Bronchial epithelial cell (primary cell): ENCODE measurements around the gene XPR1. TPM values are rescaled to one million over a fixed set of nuclear protein-coding genes. Genes with fewer than 3 reads are reported as not detected.

Source experiments
- DNase-seq: peaks from one replicate; pipeline ENCODE4 v3.0.0-alpha.2; 2010; ENCODE audit warnings: low read depth
- FAIRE-seq: peaks from 2 replicates; lab custom pipeline; 2011; peaks lifted over from hg19 to GRCh38; lab: Jason Lieb, UNC
- H3K27me3 ChIP-seq: 2 replicates; pipeline ENCODE4 v1.5.1; 2011; ENCODE audit warnings: low read length; ENCODE audit not compliant: control insufficient read depth, insufficient read depth
- H3K36me3 ChIP-seq: 2 replicates; pipeline ENCODE4 v1.5.1; 2011; ENCODE audit warnings: low read length; ENCODE audit not compliant: control insufficient read depth, insufficient read depth
- H3K4me3 ChIP-seq: 2 replicates; pipeline ENCODE4 v1.5.1; 2011; ENCODE audit warnings: mild to moderate bottlenecking, low read depth, low read length, control low read depth
- CTCF ChIP-seq: IDR thresholded peaks from 2 replicates; pipeline ENCODE4 v1.5.1; 2011; ENCODE audit warnings: mild to moderate bottlenecking, moderate library complexity, low read length, control low read depth, inconsistent platforms; ENCODE audit not compliant: insufficient read depth, severe bottlenecking
- total RNA-seq: library from RNA; depleted of rRNA; stranded (reverse); fragments of >200 nt; gene quantifications from 2 replicates; pipeline ENCODE4 v1.2.1, GENCODE V29; 2014

The XPR1 gene
- total RNA-seq, 1 donor from 2014 or later, result 35.0 TPM

DNA sequence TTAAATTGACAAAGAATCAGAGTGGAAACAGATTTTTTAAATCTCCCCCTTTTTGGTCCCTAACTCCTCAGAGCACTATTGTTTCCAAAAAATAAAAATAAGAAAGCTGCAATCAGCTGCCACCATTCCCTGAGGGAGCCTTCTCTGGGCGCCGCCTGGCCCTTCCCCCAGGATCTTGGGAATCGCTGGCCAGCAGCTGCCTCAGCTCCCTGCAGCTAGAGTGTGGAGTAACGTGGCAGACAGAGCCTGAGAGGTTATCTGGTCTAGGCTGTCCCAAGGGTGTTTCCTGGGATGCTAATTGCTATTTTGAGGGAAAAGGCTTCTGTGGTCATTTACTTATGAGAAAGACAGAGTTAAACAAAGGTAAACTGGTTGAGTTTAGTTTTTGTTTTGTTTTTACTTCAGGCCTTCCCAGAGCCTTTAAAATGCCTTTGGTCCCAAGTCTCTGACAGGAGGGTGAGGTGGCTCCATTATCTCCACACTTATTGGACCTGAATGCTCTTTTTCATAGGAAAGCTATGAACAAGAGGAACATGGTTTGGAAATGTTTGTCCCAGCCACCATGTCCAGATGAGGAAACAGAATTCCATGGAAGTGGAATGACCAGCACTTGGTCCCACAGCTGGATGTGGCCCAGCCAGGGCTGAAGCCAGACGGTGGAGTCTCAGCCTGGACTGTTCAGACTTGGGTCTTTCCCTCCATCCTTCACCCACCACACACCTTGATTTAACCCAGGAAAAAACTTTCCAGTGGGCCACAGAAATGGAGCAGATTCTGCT lies 266.8 kb downstream of the XPR1 start:
- no peak for DNase-seq
- no peak for TF ChIP-seq CTCF
- Histone ChIP-seq H3K4me3 (no peak overlapping the region), H3K27me3 (no peaks in the 10 kb centered on the region), H3K36me3 (no peaks in the 10 kb centered on the region)
- FAIRE-seq, result no peak

GRCh38 chr1:180899262-180899661 lies 267.4 kb downstream of the XPR1 start:
- H3K36me3 ChIP-seq, result no peaks in the 10 kb centered on the region
- H3K4me3 ChIP-seq, result no peak overlapping the region
- TF ChIP-seq CTCF, result no peak
- no peaks in the 10 kb centered on the region for H3K27me3 ChIP-seq
- DNase-seq (no peak), FAIRE-seq (no peak)

DNA sequence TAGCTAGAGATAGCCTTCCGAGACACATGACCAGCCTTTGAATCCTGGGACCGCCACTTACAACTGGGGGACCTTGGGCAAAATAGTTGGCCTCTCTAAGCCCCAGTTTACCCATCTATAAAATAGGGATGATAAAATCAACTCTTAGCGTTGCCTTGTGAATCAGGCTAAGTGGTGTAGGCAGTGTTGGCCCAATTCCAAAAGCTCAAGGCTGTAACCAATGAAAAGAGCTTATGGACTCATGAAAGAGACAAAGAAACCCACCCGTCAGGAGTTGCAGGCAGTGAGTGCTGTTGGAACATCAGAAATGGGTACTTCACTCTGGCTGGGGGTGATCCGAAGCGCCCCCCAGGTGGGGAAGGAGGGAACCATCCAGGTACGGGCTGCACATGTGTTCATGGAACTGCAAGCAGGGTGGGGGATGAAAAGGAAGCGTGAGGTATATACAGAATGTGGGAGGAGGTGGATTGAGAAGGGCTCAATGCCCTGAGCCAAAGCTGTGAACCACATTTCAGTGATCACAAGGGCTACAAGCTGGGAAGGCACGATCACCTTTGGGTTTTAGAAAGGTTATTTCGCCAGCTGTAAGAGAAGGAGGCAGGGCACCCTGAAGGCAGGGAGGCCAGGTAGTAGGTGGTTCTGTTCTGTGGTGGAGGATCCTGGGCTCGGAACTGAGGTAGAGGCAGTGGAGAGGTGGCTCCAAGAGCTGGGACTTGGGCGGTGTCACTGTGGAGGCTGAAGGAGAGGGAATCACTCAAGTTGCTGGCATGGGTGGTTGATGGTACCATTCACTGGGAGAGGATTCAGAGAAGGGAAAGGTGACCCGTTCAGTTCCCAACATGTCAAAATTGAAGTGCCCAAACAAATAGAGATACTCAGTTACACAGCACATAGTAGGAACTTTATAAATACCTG lies 269.5 kb downstream of the XPR1 start:
- H3K36me3 ChIP-seq, result no peaks in the 10 kb centered on the region
- H3K4me3 ChIP-seq, result no peak overlapping the region
- FAIRE-seq (no peak), DNase-seq (no peak)
- no peaks in the 10 kb centered on the region for H3K27me3 ChIP-seq
- TF ChIP-seq CTCF, result no peak

- no peak for DNase-seq
- no peak for FAIRE-seq
- Histone ChIP-seq H3K4me3 (no peak overlapping the region), H3K27me3 (no peaks in the 10 kb centered on the region), H3K36me3 (no peaks in the 10 kb centered on the region)
- no peak for TF ChIP-seq CTCF
Observed at GRCh38 chr1:180902541-180902940, 270.7 kb downstream of the XPR1 start.

GRCh38 chr1:180905927-180906326 lies 274.1 kb downstream of the XPR1 start:
- TF ChIP-seq CTCF, result no peak
- Histone ChIP-seq H3K27me3 (no peaks in the 10 kb centered on the region), H3K4me3 (no peak overlapping the region), H3K36me3 (no peaks in the 10 kb centered on the region)
- no peak for FAIRE-seq
- no peak for DNase-seq
